HTERT RPE-1 (cell line): ENCODE data around the gene TUBA4A.
"Not testable (repeated sequence)": the region's sequence is repeated elsewhere in the genome, so short reads cannot be mapped to it uniquely, and the experiment has no call there.

Source experiments
- in situ Hi-C: fragments of 300-500 bp; cut with MboI; formaldehyde crosslinking; loops from 4 replicates; pipeline ENCODE4 v1.14.3; 2020; ENCODE audit warnings: low sequenced_read_pairs

The TUBA4A gene

DNA sequence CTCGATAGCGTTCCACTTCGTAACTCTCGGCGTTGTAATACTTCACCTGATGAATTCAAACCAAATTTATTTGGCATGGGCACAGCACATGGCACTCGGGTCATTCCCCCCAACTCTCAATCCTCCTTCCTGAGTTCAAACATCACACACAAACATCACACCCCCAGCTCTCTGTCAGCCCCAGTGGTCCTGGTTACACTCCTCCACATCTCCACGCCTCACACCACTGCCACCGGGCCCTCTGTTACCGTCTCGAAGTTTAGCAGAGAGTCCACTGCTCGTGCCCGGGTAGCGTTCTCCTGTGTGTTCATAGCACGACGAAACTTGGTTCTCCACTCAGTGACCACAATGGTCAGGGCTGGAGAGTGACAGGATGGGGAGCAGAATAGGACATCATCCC, 39.6 kb downstream of the TUBA4A start:
- in situ Hi-C loops, result no loop called here

DNA sequence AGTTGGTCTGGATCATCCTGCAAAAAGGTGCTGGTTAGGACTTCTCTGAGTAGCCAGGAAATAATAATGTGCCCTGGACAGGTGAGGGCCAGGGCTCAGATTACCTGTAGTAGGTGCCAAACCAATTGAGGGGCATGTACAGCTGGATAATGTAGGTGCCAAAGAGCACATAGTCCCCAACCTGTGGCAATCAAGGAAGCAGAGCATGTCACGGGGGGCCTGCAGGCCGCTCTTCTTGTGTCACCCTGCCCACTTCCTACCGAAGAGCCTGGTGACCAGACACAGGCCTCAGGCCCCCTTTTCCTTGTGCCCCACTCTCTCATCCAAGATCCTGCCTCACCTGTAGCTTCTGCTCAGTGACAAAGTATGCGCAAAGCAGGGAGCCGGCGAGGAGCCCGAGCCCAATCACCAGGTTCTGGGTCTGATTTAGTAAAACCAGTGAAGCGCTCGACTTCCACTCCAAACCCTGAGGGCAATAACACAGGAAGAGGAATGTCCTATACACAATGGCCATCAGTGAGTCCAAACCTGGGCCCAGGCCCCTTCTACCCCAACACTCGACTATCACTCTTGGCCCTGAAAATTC, 40.1 kb downstream of the TUBA4A start:
- in situ Hi-C loops, result no loop called here

DNA sequence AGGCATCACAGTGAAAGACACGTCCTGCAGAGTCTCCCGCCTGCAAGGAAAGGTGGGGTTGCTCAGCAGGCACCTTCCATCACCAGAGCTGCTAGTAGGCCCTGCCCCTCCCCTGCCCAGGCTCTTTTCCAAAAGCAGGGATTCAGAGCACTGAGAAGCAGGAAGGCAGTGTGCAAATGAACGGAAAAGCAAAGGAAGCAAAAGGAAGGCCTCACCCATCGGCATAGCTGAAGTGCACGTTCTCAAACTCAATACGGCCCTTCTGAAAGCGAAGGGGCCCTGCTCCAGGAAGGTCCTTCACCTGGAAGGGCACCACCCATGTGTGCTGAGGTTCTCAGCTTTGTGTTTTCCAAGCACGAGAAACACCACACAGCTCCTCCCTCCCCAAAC, 40.7 kb downstream of the TUBA4A start:
- in situ Hi-C loops, result no loop called here

DNA sequence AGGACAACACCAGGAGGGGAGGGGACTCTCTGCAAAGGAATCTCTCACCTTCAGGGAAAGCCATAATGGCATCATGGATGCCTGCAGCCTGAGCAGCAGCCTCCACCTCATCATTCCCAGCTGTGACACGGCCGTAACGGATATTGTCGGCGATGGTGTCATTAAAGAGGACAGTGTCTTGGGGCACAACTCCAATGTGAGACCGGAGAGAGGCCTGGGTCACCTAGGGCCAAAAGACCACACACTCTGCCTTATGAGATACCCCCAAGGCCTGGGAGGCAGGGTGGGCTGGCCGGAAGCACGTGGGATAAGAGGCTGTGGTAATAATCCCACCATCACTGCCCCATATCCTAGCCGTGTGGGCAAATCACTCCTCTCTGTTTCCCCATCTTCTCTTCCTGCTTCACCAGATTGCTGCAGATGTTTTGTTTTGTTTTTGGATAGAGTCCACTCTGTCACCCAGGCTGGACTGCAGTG, 42.8 kb downstream of the TUBA4A start:
- in situ Hi-C loops, result no loop called here

DNA sequence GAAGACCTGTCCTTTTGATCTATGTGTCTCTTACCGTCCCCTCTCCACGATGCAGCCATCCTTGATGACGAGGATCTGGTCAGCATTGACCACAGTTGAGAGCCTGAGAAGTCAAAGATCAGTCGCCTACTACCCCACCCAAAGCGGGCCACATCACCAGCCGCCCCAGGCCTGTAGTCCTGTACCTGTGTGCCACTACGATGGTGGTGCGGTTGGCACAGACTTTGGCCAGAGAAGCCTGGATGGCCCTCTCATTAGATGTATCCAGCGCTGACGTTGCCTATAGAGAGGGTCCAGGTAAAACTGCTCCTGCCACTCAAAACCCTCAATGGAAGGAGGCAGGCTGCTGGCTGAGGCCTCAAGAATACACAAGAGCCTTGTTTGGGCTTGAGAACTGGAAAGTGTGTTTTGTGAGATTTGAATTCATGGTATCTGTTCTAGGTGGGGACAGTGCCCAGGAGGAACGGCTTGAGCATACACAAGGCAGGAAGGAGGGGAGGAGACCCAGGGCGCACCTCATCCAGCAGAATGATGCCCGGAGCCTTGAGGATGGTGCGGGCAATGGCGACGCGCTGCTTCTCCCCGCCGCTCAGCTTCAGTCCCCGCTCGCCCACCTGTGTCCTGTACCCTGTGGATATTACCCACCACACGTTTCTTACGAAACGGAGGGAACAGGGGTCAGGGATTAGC, 43.4 kb downstream of the TUBA4A start:
- in situ Hi-C loops, result no loop called here

DNA sequence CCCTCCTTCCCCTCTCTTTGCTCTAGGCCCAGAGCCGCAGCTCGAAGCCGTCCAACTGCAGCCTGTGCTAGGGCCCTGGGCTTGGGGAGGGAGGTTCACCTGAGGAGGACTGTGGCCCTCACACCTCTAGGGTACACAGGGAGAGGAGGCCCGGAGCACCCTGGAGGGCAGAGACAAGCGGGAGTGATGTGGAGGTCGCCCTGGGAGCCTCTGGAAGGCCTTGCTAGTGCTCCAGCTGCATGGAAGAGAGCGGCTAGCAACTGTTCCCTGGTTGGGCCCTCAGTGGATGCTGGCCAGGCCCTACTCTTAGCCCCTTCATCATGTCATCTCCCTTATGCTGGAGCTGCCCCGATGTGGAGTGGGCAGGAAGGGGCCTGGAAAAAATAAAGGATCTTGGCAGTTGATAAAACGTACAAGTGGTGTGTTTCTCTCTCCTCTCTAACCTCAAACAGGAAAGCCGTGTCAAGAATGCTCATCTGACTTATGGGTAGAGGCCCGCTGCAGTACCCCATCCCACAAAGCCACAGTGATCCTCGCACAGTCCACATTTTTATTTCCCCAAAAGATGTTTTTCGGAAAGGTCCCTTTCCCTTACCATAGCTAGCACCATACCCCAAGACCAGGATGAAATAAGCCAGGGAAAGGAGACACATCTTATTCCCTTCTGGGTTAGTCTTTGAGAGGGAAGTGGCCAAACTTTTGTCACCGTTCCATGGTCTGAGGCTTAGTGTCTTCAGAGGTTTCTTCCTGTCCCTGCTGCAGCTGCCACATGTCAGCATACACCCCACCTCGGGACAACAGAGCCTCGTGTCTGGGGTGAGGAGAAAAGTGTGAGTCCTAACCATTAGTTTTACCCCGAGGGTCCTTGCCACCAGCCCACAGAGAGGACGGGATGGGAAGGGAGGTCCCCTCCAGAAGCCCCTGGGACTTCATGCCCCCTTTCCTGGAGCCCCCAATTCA, 44.2 kb downstream of the TUBA4A start:
- in situ Hi-C loops, result no loop called here

DNA sequence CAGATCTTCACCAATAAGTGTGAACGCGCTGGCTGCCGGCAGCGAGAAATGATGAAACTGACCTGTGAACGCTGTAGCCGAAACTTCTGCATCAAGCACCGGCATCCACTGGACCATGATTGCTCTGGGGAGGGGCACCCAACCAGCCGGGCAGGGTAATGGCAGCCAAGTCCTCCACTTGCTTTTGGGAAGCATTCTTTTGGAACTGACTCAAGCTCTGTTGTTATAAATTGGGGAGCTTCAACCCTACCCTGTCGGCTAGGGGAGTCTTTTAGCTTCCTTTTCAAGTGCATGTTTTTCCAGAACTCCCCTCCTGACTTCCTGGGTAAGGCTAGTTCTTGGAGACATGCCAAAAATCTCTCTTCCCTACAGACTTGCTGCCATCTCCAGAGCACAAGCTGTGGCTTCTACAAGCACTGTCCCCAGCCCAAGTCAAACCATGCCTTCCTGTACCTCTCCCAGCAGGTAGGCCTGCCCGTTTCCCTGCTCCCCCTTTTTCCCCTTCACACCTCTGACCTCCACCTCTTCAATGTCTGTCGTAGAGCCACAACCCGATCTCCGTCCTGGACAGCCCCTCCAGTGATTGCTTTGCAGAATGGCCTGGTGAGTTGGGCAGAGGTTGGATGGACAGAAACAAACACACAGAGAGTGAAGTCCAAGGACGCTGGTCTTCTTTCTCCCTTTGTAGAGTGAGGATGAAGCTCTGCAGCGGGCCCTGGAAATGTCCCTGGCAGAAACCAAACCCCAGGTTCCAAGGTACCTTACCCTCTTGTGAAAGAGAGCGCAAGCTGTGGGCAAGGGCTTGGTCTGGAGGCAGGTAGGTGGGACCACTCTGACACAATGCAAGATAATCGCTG, 45.6 kb downstream of the TUBA4A start:
- in situ Hi-C loops, result no loop called here

DNA sequence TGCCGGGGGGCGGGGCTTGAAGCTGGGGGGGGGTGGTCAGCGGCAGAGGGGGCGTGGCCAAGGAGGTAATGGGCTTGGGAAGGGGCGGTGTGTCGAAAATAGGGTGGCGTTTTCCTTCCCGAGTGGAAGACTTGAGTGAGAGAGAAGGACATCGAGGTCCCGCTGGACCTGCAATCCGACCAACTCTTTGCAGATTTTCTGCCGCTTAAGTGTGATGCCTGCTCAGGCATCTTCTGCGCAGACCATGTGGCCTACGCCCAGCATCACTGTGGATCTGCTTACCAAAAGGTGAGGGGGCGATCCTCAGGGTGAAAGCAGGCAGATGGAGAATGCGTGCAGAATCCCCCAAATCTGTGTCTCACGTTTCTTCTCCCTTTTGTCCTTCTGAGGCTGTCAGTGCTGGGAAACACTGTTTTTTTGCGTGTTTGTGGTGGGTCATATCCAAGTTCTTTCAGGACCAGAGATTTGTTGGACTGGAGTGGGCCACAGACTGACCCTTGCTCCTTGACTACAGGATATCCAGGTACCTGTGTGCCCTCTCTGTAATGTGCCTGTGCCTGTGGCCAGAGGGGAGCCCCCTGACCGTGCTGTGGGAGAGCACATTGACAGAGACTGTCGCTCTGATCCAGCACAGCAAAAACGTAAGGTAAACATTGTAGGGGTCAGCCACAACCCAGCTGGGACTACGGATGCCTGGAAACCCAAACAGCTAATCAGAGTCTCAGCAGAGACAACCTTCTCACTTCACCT, 46.4 kb downstream of the TUBA4A start:
- in situ Hi-C loops, result no loop called here

DNA sequence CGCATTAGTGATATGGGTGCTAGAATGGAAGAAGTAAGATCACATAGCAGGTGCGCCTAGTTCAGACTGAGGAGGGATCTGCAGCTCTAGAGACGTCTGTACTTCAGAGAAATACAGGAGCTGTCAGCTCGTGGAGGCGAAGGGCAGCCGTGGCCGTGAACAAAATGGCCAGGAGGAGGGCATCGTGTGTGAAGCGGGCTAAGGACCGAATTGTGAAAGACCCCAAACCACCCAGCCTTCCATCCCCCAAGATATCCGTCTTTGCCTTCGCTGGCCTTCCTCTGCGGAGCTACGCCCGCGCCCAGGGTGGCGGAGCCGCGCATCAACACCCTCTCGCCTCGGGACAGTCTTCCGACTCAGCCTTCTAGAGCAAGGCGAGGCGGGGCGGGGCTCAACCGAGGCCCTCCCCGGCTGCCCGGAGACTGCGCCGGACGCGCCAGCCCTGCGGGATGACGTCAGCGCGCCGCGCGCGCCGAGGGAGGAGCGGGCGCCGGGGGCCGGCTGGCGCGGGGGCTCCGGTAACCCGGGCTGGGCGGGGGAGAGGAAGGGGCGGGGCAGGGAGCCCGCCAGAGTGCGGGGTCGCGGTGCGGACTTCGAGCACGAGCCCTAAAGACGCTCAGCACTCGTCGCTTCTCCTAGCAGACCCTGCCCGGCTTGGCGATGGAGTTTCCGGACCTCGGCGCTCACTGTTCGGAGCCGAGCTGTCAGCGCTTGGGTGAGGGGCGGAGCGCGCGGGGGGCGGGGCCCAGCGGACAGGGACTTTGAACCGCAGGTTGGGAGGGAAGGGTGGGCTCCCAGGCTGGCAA, 47.2 kb downstream of the TUBA4A start, which contains the start of gene ZFAND2B:
Gene ZFAND2B (plus strand): TSS at position 455 of the 806 bp plus-strand sequence. CDS start 206 bp downstream, at position 661.
- in situ Hi-C loops, result no loop called here

DNA sequence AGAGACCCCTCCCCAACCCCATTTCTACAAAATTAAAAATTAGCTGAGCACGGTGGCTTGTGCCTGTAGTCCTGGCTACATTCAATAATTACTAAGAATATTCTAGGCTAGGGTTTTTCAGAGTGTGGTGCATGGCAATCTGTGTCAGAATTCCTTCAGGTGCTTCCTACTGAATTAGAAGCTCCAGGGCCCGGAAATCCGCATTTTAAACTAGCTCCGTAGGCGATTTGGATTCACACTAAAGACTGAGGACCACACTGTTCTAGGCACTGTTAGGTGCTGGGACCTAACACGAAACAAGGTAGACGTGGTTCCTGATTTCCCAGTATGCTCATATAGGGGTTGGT, 47.8 kb downstream of the TUBA4A start:
- in situ Hi-C loops, result no loop called here

DNA sequence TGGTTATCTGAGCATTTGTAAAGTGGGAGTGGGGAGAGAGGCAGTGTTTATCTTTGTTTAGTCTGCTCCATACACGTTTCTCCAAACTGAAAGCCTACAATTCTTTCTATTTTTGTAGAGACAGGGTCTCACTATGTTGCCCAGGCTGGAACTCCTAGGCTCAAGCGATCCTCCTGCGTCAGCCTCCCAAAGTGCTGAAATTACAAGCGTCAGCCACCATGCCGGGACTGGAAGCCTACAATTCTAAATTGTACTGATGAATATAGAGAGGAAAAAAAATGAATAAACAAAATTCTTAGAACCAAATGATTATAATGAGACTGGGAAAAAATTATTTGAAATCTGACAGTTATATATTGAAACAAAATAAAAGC, 48.6 kb downstream of the TUBA4A start:
- in situ Hi-C loops, result no loop called here

DNA sequence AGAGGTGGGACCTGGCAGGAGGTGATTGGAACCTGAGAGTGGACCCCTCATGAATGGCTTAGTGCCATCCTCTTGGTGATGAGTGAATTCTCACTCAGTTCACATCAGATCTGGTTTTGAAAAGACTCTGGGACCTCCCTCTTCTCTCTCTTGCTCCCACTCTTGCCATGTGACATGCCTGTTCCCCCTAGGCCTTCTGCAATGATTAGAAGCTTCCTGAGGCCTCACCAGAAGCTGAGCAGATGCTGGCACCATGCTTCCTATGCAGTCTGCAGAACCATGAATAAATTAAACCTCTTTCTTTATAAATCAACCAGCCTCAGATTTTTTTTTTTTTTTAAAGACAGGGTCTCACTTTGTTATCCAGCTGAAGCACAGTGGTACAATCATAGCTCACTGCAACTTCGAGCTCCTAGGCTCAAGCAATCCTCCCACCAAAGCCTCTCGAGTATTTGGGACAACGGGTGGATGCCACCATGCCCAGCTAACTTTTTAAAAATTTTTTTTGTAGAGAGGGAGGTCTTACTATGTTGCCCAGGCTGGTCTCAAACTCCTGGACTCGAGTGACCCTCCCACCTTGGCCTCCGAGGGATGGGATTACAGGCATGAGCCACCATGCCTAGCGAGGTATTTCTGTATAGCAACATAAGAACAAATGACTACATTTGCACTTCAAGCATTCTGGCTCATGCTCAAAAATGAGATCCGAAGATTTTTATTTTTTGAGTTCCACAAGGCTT, 49.1 kb downstream of the TUBA4A start:
- in situ Hi-C loops, result no loop called here

DNA sequence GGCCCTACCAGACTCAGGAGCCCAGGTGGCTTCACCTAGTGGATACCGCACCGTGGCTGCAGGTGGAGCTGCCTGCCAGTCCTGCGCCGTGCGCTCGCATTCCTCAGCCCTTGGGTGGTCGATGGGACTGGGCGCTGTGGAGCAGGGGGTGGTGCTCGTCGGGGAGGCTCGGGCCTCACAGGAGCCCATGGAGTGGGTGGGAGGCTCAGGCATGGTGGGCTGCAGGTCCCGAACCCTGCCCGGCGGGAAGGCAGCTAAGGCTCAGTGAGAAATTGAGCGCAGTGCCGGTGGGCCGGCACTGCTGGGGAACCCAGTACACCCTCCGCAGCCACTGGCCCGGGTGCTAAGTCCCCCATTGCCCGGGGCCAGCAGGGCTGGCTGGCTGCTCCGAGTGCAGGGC, 52.4 kb downstream of the TUBA4A start:
- in situ Hi-C loops, result not testable (repeated sequence)

DNA sequence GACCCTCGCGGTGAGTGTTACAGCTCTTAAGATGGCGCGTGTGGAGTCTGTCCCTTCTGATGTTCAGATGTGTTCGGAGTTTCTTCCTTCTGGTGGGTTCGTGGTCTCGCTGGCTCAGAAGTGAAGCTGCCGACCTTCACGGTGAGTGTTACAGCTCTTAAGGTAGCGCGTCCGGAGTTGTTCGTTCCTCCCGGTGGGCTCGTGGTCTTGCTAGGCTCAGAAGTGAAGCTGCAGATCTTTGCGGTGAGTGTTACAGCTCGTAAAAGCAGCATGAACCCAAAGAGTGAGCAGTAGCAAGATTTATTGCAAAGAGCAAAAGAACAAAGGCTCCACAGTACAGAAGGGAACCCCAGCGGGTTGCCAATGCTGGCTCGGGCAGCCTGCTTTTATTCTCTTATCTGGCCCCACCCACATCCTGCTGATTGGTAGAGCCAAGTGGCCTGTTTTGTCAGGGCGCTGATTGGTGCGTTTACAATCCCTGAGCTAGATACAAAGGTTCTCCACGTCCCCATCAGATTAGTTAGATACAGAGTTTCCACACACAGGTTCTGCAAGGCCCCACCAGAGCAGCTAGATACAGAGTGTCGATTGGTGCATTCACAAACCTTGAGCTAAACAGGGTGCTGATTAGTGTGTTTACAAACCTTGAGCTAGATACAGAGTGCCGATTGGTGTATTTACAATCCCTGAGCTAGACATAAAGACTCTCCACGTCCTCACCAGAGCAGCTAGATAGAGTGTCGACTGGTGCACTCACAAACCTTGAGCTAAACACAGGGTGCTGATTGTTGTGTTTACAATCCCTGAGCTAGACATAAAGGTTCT, 53.0 kb downstream of the TUBA4A start:
- in situ Hi-C loops, result not testable (repeated sequence)
